Dendritic cell treated with granulocyte-macrophage colony-stimulating factor and Interleukin-4, amounts not matched to agents 40 ng/mL and 50 ng/mL, for 4 days (primary cell): Measurements from ENCODE around the gene MISP3.

Source experiments
- H3K27ac Mint-ChIP-seq: one replicate; pipeline ENCODE4 v1.8.0; 2022; ENCODE audit warnings: mild to moderate bottlenecking, mixed read lengths
- H3K27me3 Mint-ChIP-seq: one replicate; pipeline ENCODE4 v1.8.0; 2022; ENCODE audit warnings: mild to moderate bottlenecking, mixed read lengths
- H3K36me3 Mint-ChIP-seq: one replicate; pipeline ENCODE4 v1.8.0; 2022; ENCODE audit warnings: low read depth, mixed read lengths
- H3K4me1 Mint-ChIP-seq: one replicate; pipeline ENCODE4 v1.8.0; 2022; ENCODE audit warnings: low read depth, mixed read lengths
- H3K4me3 Mint-ChIP-seq: one replicate; pipeline ENCODE4 v1.8.0; 2022; ENCODE audit warnings: mild to moderate bottlenecking, moderate library complexity, mixed read lengths
- H3K9me3 Mint-ChIP-seq: one replicate; pipeline ENCODE4 v1.8.0; 2022; ENCODE audit warnings: mixed read lengths
- intact Hi-C: fragments of 100-400 bp; cut with micrococcal nuclease; formaldehyde crosslinking; loops from one replicate; pipeline ENCODE4 v1.15.0; 2022

The MISP3 gene

DNA sequence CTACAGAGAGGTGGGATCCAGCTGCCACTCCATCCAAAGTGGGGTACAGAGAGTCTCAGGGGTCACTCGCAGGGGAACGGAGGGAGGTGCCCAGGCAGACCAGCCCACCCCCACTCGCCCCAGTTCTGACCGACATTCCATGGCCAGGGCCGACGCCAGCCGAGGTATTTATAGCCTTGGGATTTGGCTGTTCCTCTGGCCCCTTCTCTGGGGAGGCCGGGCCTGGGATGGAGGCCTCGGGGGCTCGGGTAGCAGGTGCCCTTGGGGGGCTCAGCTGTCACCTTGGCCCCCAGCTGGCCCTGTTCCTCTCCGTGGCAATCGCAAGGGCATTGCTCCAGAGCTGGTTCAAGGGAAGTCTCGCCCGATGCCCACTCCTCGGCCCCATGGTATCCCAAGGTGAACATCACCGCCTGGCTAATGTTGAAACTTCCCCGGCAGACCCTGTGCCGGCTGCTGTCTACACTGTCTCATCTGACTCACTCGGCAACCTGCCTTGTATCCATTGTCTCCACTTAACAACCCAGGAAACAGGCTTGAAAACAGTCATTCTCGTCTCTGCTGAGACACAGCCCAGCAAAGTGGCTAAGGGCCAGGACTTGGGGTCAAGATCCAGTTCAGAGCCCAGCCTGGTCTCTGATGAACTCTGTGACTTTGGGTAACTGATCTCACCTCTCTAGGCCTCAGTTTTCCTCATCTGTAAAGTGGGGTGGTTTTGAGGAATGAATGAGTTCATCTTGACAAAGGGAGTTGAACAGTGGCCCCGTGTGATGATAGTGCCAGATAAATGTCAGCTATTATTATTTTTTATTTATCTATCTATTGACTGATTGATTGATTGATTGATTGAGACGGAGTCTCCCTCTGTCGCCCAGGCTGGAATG, 35.2 kb downstream of the MISP3 start:
- peaks cover 85% of the 10 kb centered on the region for H3K36me3 Mint-ChIP-seq
- peaks cover 25% of the 10 kb centered on the region for H3K4me1 Mint-ChIP-seq
- intact Hi-C loops = no loop called here
- no peaks in the 10 kb centered on the region for H3K27me3 Mint-ChIP-seq
- no peak overlapping the region for H3K27ac Mint-ChIP-seq
- no peaks in the 10 kb centered on the region for H3K9me3 Mint-ChIP-seq
- no peak overlapping the region for H3K4me3 Mint-ChIP-seq

DNA sequence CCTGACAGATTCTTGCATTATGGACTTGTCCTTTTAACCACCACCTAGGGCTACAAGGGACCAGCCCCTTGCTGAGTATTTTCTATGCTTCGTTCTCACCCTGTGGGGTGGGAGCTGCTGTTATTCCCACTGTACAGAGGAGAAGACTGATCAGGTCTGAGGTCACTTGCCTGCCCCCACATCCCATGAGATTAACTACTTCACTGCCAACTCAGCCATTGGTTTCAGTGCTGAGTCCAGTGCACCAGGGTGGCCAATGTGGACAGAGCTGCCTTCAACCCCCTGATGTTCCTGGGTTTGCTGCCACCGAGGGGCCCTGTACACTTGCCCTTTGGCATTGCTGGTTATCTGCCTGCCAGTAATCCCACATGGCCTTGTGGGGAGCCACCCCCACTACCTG, 38.1 kb downstream of the MISP3 start:
- no peaks in the 10 kb centered on the region for H3K9me3 Mint-ChIP-seq
- H3K27ac Mint-ChIP-seq = peak overlapping the region; percentile 59
- H3K4me1 Mint-ChIP-seq = peaks cover 50% of the 10 kb centered on the region
- intact Hi-C loops = no loop called here
- H3K36me3 Mint-ChIP-seq = peaks cover 57% of the 10 kb centered on the region
- no peak overlapping the region for H3K4me3 Mint-ChIP-seq
- H3K27me3 Mint-ChIP-seq = no peaks in the 10 kb centered on the region

DNA sequence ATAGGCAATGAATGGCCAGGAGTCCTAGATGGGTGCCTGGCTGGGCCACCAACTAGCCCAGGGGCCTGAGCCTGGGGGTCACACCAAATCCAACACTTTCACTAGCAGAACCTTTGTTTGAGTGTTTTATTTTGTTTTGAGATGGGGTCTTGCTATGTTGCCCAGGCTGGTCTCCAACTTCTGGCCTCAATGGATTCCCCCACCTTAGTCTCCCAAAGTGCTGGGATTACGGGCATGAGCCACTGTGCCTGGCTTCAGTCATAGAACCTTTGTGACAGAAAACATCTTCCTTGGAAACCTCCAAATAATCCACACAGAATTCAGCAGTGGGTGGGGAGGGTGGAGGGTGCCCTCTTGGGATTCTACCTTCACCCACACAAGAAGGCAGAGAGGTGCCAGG, 38.9 kb downstream of the MISP3 start:
- peaks cover 59% of the 10 kb centered on the region for H3K4me1 Mint-ChIP-seq
- H3K27ac Mint-ChIP-seq = peak overlapping the region; percentile 59
- no peaks in the 10 kb centered on the region for H3K27me3 Mint-ChIP-seq
- intact Hi-C loops = no loop called here
- peaks cover 55% of the 10 kb centered on the region for H3K36me3 Mint-ChIP-seq
- no peaks in the 10 kb centered on the region for H3K9me3 Mint-ChIP-seq
- H3K4me3 Mint-ChIP-seq = no peak overlapping the region

DNA sequence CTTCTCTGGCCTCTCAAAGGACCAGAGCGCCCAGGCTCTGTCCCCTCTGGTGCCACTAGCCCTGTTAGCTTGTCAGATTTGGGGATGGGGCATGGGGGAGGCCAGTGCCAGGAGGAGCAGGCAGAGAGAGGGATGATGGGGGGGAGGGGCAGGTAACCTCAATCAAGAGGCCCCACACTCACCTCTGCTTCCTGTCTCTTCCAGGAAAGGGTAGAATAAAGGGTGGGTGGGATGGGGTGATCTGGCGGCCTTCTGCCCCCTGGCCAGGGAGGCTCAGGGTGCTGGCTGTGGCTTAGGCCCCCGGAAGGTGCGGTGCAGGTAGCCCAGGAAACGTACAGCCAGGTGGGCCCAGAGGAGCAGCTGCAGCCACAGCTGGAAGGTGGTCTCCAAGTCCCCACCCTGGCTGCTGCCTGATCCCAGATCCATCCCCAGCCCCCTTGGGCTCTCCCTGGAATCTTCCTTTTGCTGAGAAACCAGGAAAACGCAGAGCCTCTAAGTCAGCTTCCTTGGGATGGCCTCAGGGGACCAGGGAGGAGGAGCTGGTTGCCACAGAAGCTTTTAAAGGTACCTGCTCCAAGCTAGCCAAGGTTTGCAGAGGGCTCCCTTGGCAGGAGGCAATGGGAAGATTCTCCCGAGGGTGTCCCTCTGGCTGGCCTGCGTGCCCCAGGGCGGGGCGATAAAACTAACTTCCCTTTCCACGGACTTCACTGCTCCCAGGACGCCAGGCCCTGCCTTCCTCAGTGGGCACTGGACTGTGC, 39.6 kb downstream of the MISP3 start:
- Mint-ChIP-seq H3K4me1 (peaks cover 64% of the 10 kb centered on the region), H3K27ac (peak overlapping the region; percentile 93), H3K9me3 (no peaks in the 10 kb centered on the region), H3K36me3 (peaks cover 55% of the 10 kb centered on the region), H3K27me3 (no peaks in the 10 kb centered on the region), H3K4me3 (peak overlapping the region; percentile 27)
- intact Hi-C loops = no loop called here

DNA sequence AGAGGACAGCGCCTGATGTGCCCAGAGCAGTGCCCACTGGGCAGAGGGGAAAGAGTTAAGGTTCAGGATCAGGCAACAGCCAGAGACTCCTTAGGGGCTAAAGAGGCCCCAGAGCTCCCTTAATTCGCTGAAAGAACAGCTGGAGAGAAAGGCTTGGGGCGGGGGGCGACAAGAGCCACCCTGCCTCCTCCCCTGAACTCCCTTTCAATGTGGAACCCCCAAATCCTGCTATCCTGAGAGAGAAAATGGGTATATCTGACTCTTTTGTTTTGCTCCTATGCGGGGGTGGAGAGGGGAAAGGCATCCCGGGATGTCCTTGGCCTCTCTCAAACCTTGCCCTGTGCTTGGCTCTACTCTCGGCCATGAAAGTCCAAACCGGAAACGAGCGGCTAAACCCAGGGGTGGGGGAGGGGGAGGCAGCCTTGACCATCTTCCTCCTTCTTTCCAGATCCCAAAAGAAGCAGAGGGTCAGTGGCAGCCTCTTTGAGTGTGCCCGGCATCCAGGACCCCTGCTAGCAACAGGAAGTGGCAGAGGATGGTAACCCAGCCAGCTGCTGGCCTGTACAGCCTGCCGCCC, 40.3 kb downstream of the MISP3 start:
- Mint-ChIP-seq H3K27me3 (no peaks in the 10 kb centered on the region), H3K36me3 (peaks cover 50% of the 10 kb centered on the region), H3K4me3 (peak overlapping the region; percentile 27), H3K27ac (peak overlapping the region; percentile 93), H3K4me1 (peaks cover 64% of the 10 kb centered on the region), H3K9me3 (no peaks in the 10 kb centered on the region)
- intact Hi-C loops = no loop called here

DNA sequence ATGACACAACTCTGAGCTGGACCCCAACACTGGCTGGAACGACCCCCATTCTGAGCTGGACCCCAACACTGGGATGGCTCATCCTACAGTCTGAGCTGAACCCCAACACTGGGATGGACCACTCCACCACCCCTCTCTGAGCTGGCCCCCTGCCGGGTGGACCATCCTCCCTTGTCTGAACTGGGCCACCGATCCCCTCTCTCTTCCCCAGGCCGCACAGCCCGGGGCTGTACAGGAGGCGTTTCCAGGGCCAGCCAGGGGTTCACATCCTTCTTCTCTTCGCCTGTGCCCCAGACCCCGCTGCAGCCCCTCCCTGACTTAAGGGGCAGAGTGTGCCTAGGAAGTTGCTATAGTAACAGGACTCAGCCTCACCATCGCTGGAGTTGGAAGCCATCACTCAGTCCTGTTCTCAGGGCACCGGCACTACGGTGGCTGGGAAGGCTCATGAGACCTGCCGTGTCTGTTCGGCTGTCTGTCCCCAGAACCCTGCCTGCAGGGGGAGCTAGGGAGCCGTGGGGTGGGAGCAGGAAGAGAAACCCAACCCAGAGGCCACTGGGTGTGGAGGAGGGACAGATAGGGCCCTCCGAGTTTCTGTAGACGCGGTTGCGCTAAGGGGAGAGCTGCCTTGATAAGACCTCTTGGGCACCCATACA, 41.3 kb downstream of the MISP3 start:
- Mint-ChIP-seq H3K36me3 (peaks cover 44% of the 10 kb centered on the region), H3K27ac (peak overlapping the region; percentile 93), H3K4me1 (peaks cover 71% of the 10 kb centered on the region), H3K27me3 (no peaks in the 10 kb centered on the region), H3K4me3 (no peak overlapping the region), H3K9me3 (no peaks in the 10 kb centered on the region)
- intact Hi-C loops = no loop called here

DNA sequence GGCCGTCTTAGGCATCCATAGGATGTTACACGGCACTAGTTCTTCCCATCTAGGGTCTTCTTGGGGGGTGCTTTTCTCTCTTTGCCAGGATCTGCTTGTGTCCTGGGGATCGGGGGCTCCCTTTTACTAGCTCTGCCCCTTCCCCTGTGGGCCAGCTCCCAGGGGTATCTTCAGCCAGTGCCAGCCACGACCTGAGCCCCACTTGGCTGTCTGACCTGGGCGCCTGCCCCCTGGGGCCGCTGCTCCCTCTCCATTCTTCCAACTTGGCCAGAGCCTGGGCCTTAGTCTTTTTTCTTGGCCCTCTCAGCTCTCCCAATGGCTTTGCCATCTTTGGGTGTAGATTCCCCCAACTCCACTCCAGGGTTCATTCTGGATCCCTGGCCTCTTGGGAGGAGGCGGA, 41.9 kb downstream of the MISP3 start:
- no peaks in the 10 kb centered on the region for H3K9me3 Mint-ChIP-seq
- no peak overlapping the region for H3K4me3 Mint-ChIP-seq
- peaks cover 38% of the 10 kb centered on the region for H3K36me3 Mint-ChIP-seq
- peak overlapping the region; percentile 93 for H3K27ac Mint-ChIP-seq
- intact Hi-C loops = no loop called here
- no peaks in the 10 kb centered on the region for H3K27me3 Mint-ChIP-seq
- peaks cover 77% of the 10 kb centered on the region for H3K4me1 Mint-ChIP-seq

DNA sequence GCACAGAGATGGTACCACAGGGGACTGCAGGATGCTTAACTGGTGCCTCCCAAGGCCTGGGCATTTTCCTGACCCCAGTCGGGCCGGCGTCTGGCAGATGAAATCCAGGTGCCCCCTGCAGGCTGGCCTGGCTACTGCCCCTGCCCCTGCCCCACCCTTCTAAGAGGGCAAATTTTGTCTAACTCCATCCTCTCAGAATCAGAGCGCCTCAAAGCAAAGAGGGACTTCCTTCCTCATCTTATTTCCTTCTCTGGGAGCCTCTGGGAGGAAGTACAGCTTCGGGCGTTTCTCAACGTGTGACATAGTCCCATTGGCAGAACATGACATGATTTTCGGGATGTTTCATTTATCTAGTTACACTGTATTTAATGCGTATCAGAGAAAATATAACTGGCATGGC, 42.3 kb downstream of the MISP3 start:
- Mint-ChIP-seq H3K36me3 (peaks cover 34% of the 10 kb centered on the region), H3K27me3 (no peaks in the 10 kb centered on the region), H3K4me3 (no peak overlapping the region), H3K27ac (peak overlapping the region; percentile 93), H3K4me1 (peaks cover 81% of the 10 kb centered on the region), H3K9me3 (no peaks in the 10 kb centered on the region)
- intact Hi-C loops = loop anchor here (5.0 kb wide), 1 partner anchor 33 kb away; no protein-coding TSS in a partner anchor

DNA sequence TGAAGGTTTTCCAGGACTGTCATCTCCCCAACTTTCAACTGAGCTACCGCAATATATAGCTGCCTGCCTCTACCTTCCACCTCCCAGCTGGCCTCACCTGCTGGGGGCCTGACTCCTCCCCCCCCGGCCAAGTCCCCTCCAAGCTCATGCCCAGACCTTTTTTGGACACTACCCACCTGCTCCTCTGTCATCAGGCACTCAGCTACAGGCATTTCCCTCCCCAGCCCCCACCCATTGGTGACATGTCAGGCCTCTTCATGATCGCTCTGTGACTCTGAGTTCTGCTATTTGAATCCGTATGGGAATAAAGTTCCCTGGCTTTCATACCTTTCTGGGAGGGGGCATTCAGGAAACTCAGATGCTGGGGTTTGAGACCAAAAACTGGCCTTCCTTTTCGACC, 43.2 kb downstream of the MISP3 start:
- H3K27ac Mint-ChIP-seq = peak overlapping the region; percentile 93
- H3K27me3 Mint-ChIP-seq = no peaks in the 10 kb centered on the region
- H3K4me1 Mint-ChIP-seq = peaks cover 85% of the 10 kb centered on the region
- H3K36me3 Mint-ChIP-seq = peaks cover 28% of the 10 kb centered on the region
- peak overlapping the region; percentile 92 for H3K4me3 Mint-ChIP-seq
- no peaks in the 10 kb centered on the region for H3K9me3 Mint-ChIP-seq
- intact Hi-C loops = loop anchor here (2.0 to 5.0 kb wide), 2 partner anchors 25 to 33 kb away; partner anchors contain the start of gene SAMD1

DNA sequence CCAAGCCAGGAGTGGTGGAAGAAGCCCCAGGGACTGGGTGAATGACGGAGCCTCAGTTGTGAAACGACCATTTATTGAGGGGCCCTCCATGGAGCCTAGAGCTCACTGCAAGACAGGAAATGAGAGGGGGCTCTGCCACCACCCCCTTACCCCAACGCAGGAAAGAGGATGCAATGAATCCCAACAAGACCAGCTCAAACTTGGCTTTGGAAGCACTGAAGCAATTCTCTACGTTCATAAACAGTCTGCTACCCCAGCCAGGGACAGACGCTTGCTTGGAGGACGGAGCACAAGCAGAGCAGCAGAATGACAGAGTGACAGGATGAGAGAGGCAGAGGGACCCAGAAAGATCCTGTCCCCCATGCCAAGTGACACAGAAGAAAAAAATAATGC, 43.9 kb downstream of the MISP3 start:
- intact Hi-C loops = loop anchor here (2.0 to 5.0 kb wide), 2 partner anchors 26 to 34 kb away; partner anchors contain the start of gene SAMD1
- H3K36me3 Mint-ChIP-seq = peaks cover 21% of the 10 kb centered on the region
- H3K4me1 Mint-ChIP-seq = peaks cover 80% of the 10 kb centered on the region
- H3K27me3 Mint-ChIP-seq = no peaks in the 10 kb centered on the region
- no peaks in the 10 kb centered on the region for H3K9me3 Mint-ChIP-seq
- peak overlapping the region; percentile 93 for H3K27ac Mint-ChIP-seq
- H3K4me3 Mint-ChIP-seq = peak overlapping the region; percentile 92

DNA sequence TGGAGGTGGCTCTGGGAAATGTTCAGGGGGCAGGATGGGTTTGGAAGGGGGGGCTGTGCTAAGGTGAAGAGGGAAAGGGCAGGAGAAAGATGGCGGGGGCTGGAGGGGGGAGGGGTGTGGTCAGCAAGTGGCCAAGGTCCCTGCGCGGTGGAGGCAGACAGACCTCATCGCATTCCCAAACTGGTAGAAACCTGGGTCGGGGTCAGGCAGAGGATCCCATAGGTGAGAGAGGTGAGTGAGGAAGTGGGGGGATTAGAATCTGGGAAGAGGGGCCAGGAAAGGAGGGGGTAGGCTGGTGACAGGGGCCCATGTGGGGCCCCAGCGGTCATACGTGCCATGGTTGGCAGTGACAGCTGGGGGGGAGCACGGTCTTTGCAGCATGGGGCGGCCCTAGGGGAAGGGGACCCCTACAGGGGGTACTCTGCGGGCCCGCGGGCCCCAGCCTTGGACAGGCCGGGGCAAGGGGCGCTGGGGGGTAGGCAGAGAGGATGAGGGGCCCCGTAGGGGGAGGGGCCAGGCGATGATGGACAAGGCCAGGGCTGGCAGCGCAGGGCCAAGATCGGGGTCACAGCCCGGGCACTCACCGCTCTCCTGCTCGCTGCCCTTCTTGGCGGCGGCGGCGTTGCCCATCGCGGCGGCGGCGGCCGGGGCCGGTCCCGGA, 44.5 kb downstream of the MISP3 start:
- peaks cover 74% of the 10 kb centered on the region for H3K4me1 Mint-ChIP-seq
- no peaks in the 10 kb centered on the region for H3K9me3 Mint-ChIP-seq
- peaks cover 16% of the 10 kb centered on the region for H3K36me3 Mint-ChIP-seq
- no peaks in the 10 kb centered on the region for H3K27me3 Mint-ChIP-seq
- intact Hi-C loops = loop anchor here (2.0 to 5.0 kb wide), 2 partner anchors 26 to 35 kb away; partner anchors contain the start of gene SAMD1
- peak overlapping the region; percentile 92 for H3K4me3 Mint-ChIP-seq
- peak overlapping the region; percentile 93 for H3K27ac Mint-ChIP-seq

DNA sequence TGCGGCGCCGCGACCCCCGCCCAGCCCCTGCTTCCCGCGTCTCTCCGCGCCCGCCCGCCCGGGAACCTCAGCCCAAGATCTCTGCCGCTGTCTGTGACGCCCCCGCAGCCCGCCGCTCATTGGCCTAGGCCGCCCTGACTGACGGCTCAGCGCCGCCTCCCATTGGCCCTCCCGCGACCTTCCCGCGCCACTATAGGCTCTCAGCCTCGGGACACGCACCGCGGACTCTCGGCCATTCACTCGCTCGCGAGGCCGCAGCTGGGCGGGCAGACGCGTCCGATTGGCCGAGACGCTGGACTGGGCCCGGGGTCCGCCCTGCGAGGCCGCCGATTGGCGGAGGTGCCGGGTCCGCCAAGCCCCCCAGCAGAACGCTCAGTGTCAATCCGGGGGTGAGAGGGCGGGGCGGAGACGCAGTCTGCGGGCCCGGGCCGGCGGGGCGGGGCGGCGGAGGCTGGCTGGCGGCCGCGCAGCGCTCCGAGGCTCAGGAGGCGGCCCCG, 45.1 kb downstream of the MISP3 start, which contains the start of gene PRKACA:
PRKACA (minus strand) TSS at position 95 of the 497 bp plus-strand sequence. CDS start 215 bp downstream, outside the sequence.
- intact Hi-C loops = loop anchor here (1.0 to 5.0 kb wide), 3 partner anchors 20 to 35 kb away; partner anchors contain the start of gene SAMD1
- peak within 1 kb of the TSS; percentile 93 for H3K27ac Mint-ChIP-seq
- peak within 1 kb of the TSS; percentile 92 for H3K4me3 Mint-ChIP-seq
- H3K27me3 Mint-ChIP-seq = no peaks in the 10 kb centered on the region
- H3K4me1 Mint-ChIP-seq = peaks cover 68% of the 10 kb centered on the region
- H3K36me3 Mint-ChIP-seq = peaks cover 16% of the 10 kb centered on the region
- H3K9me3 Mint-ChIP-seq = no peaks in the 10 kb centered on the region
